Nucleus accumbens (tissue), 56 donors: ENCODE results near the gene MTM1.

ENCODE experiments used
- DNase-seq, 56 donors: peaks; one replicate each; lab custom pipeline; 2025; lab: John Stamatoyannopoulos, UW

Gene MTM1

DNA sequence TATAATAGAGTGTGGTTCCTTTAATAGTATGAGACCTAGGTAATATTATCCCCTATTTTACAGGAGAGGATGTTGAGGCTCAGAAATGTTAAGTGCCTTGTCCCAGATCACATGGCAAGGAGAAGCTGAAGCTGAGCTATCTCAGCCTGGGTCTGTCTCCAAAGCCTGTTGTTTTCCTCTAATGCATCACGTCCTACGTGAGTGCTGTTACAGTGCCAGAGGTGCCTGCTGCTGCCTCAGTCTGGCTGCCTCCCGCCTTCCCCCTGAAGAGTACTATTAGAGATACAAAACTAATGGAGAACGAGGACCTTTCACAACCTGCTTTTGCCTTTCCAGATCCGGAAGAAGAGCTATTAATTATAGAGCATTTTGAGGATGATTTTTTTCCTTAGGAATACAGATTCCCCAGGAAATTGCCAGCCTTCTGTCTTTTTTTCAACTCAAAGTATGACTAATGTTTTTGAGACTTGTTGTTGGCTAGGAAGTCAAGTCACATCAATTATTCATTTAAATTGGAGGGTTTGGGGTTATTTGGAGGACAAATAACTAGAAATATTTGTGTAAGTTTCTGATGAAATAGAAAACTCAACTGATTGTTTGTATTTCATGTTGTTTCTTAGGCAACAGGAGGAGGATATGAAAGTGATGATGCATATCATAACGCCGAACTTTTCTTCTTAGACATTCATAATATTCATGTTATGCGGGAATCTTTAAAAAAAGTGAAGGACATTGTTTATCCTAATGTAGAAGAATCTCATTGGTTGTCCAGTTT is 80.9 kb downstream of the MTM1 start:
- DNase-seq: peak in 3 of 56 donors; percentile 0 to 3 (median 1)

DNA sequence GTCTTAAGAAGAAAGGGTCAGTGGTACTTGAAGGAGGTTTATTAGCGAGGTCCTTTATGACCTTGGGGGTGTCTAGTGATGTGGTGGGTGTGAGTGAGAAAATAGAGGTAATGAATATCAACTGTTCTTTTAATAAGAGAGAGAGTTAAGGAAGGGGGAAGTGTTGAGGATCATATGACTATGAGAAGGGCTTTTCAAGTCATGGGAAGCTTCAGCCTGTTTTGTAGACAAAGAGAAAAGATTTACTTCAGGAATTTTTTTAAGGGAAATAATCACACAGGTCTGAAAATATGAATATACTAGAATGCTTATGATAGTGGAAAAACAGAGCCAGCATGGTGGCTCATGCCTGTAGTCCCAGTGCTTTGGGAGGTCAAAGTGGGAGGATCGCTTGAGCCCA is 83.5 kb downstream of the MTM1 start:
- no peak for DNase-seq

GRCh38 chrX:150655788-150656187 is 87.4 kb downstream of the MTM1 start:
- DNase-seq: no peak

DNA sequence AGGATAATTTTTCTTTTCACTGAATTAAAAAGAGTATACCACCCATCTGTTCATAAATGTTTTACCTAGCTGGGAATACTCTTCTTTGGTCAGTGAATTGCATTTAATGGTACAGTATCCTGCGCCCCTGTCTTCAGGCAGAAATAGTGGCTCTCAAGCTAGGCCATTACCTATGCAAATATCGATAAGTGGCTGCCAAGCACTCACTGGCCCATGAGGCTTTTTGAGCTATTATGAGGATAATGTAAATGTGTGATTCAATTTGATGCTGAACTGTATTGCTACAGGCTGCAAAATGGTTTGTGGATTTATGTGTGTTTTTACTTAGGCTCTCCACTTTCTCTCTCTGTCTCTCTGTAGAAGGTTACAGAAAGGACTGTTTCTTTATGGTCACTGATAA is 94.7 kb downstream of the MTM1 start:
- no peak for DNase-seq

- DNase-seq: peak in 21 of 56 donors; percentile 0 to 42 (median 4)
Observed at GRCh38 chrX:150664290-150664689, 95.9 kb downstream of the MTM1 start.

- no peak for DNase-seq
Observed at GRCh38 chrX:150676221-150676620, 107.8 kb downstream of the MTM1 start.

GRCh38 chrX:150680974-150681373 is 112.6 kb downstream of the MTM1 start:
- DNase-seq: peak in 7 of 56 donors; percentile 0 to 43 (median 11)

DNA sequence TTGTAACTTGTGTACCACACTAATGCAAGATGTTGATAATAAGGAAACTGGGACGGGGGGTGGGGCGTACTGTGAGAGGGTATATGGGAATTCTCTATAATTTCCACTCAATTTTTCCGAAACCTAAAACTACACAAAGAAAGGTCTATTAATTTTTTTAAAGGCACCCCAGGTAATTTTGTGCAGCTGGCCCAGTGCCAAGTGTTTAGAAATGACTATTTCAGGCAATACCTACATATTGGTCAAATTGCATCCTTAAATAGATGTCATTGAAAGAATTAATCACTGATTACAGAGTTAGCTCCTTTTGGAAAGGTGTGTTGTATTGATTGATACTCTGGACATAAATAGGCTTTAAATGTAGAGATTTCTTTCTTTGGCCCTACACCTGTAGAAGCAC is 114.7 kb downstream of the MTM1 start:
- DNase-seq: no peak

DNA sequence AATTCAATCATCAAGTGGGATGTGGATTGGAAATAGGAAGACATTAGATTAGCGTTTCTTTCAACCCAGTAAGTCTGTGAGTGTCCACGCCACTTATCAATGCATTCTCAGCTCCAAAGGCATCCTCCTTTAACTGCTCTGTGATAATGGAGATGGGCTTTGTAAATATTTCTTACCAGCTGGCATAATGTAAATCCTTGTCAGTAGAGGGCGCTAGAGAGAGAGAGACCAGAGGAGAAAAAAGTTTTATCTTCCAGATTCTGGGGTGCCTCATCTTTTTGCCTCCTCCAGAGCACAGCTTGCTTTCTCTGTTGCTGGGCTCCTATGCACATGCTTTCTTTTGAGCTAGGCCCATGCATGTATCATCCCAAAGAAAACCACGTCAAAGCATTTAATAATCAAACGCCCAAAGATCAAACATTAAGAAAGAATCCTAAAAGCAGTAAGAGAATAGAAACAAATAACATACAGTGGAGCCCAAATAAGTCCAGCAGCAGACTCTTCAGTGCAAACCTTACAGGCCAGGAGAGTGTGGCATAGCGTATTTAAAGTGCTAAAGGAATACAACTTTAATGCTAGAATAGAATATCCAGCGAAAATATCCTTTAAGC is 115.2 kb downstream of the MTM1 start:
- no peak for DNase-seq

- no peak for DNase-seq
Observed at GRCh38 chrX:150688911-150689451, 120.6 kb downstream of the MTM1 start.

- no peak for DNase-seq
Observed at GRCh38 chrX:150690126-150690525, 121.7 kb downstream of the MTM1 start.

- peak in 2 of 56 donors; percentile 3 to 20 for DNase-seq
Observed at GRCh38 chrX:150692296-150692695, 123.9 kb downstream of the MTM1 start.

GRCh38 chrX:150692831-150693724 is 124.7 kb downstream of the MTM1 start, which contains the start of gene MTMR1:
TSS of gene MTMR1 (plus strand) at chrX:150693396. CDS start at chrX:150693531, 135 bp downstream.
- DNase-seq: peak in 22 of 56 donors; percentile 1 to 63 (median 14)

- peak in 13 of 56 donors; percentile 1 to 24 (median 9) for DNase-seq
Observed at GRCh38 chrX:150693725-150694574, 125.5 kb downstream of the MTM1 start.

- DNase-seq: no peak
Observed at GRCh38 chrX:150694738-150695410, 126.5 kb downstream of the MTM1 start.

DNA sequence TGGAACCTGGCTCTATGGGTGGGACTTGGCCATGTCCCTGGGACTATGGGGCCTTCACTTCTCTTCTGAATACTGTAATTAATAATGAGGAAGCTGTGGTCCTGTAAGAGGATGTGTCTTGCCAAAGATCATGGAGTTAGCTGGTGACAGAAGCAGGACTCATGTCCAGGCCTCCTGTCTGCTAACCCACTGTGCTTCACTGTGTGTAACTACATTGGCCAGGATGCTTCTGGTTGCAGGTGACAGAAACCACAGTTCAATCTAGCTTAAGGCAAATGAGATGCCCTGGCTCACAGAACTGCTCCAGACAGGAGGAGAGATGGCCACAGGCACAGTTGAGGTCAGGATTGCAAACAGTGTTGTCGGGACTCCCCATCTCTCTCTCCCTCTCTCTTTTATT is 127.9 kb downstream of the MTM1 start:
- no peak for DNase-seq

DNA sequence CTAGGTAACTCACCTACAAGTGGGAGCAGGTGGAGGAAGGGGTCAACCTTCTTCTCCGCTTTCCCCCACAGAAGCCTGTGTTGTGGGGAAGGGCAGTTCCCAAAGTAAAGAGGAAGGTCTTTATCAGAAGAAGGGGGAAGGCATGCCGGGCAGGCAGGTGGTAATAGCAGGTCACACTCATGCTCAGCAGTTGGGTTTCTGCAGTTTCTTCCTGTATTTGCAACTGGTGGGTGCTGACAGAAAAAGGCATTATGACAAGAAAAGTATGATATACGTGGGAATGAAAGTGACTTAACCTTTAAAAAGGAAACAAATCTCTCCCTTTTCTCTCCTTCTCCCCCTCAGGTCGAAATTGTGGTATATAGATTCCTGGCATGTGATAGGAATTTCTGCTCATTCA is 128.4 kb downstream of the MTM1 start:
- no peak for DNase-seq

- no peak for DNase-seq
Observed at GRCh38 chrX:150697641-150698040, 129.2 kb downstream of the MTM1 start.

GRCh38 chrX:150698981-150699380 is 130.6 kb downstream of the MTM1 start:
- no peak for DNase-seq
